Stimulated activated CD4-positive, alpha-beta T cell treated with anti-CD3 and anti-CD28 coated beads, Interleukin-1b, Interleukin-23, amount 100 ng/mL, for 1 hour (primary cell): ENCODE measurements around the gene BUB3.

Experiments used
- DNase-seq, 2 donors: peaks; one replicate each; pipeline ENCODE4 v3.0.0-alpha.2; 2020; ENCODE audit warnings: low read depth in 2 of 2

The BUB3 gene

DNA sequence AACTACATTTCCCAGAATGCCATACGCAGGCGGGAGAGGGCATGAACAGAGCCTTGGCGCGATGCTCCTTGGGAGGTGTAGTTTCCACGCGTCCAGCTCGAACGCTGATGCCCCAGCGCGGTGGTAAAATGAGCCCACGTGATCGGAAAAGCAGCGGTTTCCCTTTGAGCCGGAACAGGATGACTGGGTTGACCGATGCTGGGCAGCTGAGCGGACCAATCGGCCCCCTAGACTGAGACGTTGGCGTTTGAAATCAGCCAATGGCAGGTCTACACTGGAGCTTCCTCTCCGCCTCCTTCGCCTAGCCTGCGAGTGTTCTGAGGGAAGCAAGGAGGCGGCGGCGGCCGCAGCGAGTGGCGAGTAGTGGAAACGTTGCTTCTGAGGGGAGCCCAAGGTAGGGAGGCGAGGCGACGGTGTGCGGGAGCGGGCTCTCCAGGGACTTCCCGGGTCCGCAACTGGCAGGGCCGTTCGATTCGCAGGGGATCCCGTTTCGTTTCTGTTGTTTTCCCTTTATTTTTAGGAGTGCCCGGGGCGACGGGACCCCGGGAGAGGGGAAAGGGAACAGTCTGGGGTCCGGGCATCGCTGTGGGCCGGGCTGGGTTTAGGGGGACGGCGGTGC, at the start of gene BUB3:
Gene BUB3 (plus strand): TSS at position 311 of the 619 bp plus-strand sequence. CDS start 516 bp downstream, outside the sequence.
- peak; percentile 72 to 84 for DNase-seq

DNA sequence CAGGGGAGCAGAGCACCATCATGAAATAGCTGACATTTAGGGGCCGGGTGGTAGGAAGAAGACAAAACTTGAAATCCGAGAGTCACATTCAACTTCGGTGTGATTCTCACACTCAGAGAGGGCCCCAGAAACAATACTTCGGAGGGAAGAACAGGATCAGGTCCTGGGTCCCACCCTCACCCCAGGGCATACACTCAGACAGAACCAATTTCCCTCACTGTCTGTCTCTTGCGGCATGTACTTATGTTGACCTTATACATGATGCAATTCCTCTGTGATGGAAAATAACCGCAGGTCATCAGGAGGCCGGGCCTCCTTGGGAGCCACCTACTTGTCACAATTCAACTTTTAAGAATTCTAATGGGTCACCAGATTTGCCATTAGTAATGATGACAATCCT, 44.7 kb upstream of the BUB3 start:
- no peak for DNase-seq

DNA sequence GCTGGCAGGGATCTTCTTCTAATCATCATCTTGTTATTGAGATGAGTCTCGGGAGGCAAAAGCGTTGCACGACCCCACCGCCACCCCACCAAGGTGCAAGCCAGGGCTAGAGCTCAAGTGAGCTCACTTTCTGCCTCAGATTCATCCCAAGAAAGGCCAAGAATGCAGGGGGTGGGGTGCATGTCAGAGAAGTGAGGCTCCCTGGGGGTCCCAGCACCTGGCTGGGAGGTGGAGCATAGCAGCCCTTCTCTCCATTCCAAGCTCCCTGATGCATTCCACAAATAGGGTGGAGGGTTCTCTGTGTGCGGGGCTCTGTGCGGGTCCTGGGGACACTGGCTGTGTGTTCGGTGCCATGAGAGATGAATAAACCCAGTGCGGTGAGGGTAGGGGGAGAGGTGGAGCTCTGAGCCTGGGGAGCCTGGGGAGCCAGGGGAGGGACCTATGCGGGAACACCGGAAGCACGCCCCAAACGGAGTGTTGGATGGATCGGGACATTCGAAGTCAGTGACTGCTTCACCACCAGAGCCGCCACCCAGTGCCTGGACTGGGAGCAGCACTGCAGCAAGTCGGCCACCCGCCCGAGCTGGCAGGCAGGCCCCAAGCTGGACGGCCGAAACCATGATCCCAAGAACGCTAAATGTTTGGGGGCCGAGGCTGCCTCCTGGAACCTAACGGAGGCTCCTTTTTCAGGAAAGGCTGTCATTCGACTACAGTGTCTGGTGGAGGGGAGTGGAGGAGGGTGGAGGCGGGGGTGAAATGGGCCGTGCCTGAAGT, 36.4 kb upstream of the BUB3 start:
- DNase-seq = no peak

DNA sequence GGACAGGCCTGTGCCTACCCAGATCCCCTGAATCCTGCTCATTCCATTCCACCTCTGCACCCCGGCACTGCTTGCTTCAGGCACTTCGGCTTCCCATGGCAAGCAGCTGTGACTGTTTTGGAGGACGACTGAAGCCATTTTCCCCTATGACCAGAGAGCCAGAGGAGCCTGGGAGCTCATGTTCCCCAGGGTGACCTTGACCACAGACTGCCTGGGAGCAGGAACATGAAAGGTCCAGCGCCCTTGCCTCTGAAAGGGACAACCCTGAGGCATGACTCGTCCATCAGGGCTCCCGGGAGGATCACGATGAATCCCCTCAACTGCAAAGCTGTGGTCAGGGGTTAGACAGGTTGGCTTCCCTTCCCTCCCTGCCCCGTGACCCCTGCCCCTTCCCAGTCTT, 35.1 kb upstream of the BUB3 start:
- no peak for DNase-seq

DNA sequence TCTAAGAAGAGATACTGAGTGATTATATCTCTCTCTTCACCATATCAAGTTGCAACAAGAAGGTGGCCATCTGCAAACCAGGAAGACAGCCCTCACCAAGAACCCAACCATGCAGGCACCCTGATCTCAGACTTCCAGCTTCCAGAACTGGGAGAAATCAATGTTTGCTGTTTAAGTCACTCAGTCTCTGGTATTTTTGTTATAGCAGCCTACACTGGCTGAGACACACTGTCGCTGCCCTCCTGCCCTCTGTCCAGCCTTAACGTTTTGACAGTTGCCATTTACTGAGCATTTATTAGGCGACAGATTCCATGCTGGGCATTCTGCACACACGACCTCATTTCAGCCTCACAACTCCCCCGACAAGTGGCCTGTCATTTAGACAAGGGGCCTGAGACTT, 28.0 kb upstream of the BUB3 start:
- DNase-seq = no peak

DNA sequence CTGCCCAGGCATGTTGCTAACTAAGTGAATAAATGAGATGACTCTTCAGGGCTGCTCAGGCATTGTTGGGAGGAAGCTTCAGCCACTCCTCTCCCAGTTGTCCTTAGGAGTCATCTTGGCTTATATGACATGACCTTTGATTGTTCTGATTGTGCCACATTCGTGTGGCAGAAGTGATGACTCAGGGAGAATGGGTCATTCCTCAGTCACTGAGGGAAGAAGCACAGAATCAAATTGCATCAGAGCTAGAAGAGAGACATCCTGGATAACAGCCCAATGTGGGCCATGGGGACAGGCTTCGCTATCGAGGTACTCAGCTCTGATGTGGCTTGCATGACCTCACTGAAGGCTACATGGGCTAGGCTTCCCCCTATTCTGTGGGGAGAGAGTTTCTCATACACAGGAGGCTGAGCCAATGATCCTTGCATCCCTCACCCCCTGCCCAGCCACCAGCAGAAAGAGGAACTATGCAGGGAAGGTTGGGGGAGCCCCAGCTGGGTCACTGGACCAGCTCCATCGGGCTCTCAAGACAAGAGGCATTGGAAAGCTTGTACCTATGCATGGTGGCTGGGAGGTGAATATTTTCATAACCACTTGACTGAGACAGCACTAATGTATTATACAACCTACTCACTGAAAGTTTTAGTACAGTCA, 24.5 kb upstream of the BUB3 start:
- no peak for DNase-seq

- DNase-seq = peak; percentile 65 to 73
These were observed 21.4 kb upstream of the BUB3 start for GRCh38 chr10:123132576-123133477.

DNA sequence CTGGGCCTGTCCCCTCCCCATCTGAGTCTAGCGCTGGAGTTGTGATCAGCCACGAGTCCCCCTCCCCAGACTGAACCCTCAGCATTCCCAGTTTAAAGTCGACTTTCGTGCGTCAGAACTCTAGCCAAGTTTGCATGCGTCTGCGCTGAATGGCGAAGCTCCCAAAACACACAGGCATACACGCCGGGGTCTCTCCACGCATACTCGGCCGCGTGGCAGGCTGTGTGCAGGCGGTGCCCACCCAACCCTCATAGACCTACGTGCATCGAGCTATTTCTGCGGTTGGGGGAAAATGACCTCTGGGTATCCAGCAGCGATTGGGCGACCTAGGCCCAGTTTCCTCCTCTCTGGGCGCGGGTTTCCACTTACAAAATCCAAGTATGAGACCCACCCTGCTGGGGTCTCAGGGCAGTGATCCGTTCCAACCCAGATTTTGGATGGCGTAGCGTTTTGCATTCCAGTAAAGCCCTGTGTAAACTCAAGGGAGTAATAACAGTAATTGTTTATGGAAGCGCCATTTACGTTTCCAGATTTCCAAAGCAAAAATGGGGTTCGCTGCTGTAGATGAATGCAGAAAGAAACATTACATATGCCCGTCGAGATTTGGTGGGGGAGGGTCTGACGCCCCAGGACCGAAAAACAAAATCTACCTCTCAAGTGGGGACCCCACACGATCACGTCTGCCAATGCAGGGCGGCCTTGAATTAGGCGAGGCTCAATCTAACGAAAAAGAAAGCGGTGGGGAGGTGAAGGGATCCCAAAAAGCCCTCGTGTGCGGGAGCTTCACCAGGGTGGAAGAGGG, 20.5 kb upstream of the BUB3 start:
- no peak for DNase-seq

GRCh38 chr10:123134343-123134914, 19.8 kb upstream of the BUB3 start:
- DNase-seq = no peak

GRCh38 chr10:123134915-123135414, 19.2 kb upstream of the BUB3 start:
- no peak for DNase-seq

DNA sequence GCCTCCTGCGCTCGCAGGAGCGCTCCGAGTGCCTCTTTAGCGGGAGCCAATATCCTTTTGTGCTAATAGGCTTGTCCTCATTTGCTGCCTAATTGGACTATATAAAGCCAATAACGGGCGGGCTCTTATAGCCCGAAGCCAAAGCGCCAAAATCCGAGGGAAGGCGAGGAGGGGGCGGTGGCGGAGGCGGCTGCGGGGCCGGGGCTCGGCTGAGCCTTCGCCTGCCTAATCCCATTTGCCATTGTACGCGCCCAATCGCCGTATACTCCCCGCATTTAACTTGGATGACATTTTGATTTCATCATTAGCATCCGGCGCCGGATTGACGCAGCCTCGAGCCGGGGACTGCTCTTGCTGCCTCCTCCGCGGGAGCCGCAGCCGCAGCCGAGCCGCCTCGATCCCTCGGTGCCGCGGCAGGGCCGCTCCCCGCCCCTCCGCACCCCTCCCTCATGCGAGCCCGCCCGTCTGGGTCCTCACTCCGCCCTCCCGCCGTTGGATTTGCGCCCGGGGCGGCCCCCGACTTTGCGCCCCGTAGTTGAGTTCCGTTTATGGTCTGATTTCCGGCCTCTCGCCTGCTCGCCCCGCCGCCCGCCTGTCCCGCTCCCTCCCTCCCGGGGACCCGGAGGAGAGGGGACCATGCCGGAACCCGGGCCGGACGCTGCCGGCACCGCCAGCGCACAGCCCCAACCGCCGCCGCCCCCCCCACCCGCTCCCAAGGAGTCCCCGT, 18.6 kb upstream of the BUB3 start, which contains the start of gene HMX3:
Gene HMX3 (plus strand): TSS at position 556 of the 727 bp plus-strand sequence. CDS start 81 bp downstream, at position 637.
- no peak for DNase-seq

- DNase-seq = no peak
These were observed 17.9 kb upstream of the BUB3 start for GRCh38 chr10:123136221-123136805.

DNA sequence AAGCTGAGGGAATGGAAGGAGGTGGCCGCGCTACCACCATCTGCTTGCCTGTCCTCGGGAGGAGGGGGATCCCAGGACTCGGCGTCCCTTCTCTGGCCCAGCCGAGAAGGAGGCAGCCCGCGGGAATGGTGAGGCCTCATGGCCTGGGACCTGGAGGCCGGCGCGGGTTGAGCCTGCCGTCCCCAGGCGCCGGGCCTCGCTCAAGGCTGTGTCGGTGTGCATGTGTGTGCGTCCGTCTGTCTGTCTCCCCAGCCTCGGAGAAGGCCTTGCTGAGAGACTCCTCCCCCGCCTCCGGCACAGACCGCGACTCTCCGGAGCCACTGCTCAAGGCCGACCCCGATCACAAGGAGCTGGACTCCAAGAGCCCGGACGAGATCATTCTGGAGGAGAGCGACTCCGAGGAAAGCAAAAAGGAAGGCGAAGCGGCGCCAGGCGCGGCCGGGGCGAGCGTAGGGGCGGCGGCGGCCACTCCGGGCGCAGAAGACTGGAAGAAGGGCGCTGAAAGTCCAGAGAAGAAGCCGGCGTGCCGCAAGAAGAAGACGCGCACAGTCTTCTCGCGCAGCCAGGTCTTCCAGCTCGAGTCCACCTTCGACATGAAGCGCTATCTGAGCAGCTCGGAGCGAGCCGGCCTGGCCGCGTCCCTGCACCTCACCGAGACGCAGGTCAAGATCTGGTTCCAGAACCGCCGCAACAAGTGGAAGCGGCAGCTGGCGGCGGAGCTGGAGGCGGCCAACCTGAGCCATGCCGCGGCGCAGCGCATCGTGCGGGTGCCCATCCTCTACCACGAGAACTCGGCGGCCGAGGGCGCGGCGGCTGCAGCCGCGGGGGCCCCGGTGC, 17.2 kb upstream of the BUB3 start:
- DNase-seq = no peak

- DNase-seq = no peak
These were observed 15.1 kb upstream of the BUB3 start for GRCh38 chr10:123139165-123139520.

GRCh38 chr10:123139521-123140163, 14.6 kb upstream of the BUB3 start:
- DNase-seq = no peak

DNA sequence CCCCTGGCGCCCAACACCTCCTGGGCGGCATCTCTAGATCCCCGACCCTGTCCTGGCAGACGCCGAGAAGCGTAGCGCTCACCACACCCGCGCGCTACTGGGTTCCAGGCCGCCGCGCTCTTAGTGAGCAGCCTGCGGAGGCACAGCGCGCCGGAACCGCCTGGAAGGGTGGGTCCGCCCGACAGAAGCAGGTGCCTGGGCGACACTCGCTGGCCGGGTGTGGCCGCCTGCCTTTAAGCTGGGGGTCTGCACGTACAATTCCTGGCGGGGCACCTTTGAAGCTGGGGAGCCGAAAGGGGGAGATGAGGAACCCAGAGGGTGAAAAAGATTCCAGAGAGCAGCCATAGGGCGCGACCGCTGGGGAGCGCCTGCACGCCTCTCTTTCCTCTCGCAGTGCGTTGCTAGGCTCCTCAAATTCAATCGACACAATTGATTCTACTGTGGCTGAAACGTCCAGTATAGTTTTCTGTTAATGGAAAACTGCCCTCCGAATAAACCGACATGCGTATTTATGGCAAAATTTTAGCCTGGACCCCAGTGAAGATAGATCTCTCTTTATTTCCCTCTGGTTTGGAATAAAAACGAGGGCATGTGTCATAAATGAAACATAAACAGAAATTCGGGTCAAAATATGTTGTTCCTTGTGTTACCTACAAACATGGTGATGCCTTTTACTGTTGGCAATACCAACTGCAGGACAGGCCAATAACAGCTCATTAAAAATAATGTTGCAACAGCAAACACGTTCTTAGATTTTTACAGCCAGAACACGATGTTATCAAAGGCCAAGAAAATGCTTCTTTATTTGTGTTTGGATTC, 13.8 kb upstream of the BUB3 start:
- no peak for DNase-seq

- DNase-seq = no peak
These were observed 13.2 kb upstream of the BUB3 start for GRCh38 chr10:123140983-123141390.
